ENCODE data around the gene POM121.
"Not testable (repeated sequence)": the region's sequence is repeated elsewhere in the genome, so short reads cannot be mapped to it uniquely, and the experiment has no call there.

- not testable (repeated sequence) for TF ChIP-seq CTCF, POLR2A, POLR2AphosphoS5 (IDR thresholded peaks at IDR 0.05)
These were observed 2.9 kb downstream of the POM121 start for GRCh38 chr7:72927791-72928190.

All from prostate gland (tissue), 2 donors.